GM12864 (cell line): ENCODE measurements around the gene TBC1D17.

Experiments used
- DNase-seq: peaks from one replicate; pipeline ENCODE4 v3.0.0-alpha.2; 2011; ENCODE audit warnings: low read depth
- H3K4me3 ChIP-seq: 2 replicates; pipeline ENCODE4 v1.5.1; 2011; ENCODE audit warnings: mild to moderate bottlenecking, low read depth, low read length, control low read depth
- TF ChIP-seq, protein P1 (sequence below): IDR thresholded peaks from 2 replicates; pipeline ENCODE4 v1.5.1; 2011; ENCODE audit warnings: low read depth, mild to moderate bottlenecking, moderate library complexity, low read length, control low read depth, inconsistent platforms; ENCODE audit errors: missing control alignments

The TBC1D17 gene

DNA sequence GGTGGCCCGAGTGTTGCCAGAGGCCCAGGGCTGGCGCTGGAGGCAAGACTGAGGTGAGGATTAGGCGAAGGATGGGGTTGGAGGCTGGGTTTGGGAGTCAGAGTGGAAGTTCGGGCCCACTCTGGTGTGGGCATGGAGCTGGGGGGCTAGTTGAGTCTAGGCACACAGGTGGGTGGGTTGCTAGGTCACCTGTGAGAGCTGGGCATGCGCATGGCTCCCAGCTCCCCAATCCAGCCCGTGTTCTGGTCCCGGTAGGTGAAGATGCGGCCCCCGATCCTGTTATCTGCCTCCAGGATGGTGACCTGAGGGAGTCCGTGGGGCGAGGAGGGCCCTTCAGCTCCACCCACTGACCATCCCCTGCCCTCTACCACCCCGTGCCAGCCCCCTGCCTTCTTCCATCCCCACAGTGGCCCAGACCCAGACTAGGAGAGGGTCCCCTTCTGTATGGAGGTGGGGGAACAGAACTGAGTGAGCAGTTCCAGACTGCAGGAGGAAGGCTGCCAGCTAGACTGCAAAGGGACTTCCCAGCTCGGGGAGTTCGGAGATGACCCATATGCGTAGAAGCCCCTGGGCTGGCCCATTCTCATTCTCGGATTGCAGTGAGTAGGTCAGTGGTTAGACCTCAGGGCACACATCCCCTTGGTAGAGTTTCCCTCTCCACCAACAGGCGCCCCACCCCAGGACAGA, 17.5 kb downstream of the TBC1D17 start:
- TF ChIP-seq, protein P1, sequence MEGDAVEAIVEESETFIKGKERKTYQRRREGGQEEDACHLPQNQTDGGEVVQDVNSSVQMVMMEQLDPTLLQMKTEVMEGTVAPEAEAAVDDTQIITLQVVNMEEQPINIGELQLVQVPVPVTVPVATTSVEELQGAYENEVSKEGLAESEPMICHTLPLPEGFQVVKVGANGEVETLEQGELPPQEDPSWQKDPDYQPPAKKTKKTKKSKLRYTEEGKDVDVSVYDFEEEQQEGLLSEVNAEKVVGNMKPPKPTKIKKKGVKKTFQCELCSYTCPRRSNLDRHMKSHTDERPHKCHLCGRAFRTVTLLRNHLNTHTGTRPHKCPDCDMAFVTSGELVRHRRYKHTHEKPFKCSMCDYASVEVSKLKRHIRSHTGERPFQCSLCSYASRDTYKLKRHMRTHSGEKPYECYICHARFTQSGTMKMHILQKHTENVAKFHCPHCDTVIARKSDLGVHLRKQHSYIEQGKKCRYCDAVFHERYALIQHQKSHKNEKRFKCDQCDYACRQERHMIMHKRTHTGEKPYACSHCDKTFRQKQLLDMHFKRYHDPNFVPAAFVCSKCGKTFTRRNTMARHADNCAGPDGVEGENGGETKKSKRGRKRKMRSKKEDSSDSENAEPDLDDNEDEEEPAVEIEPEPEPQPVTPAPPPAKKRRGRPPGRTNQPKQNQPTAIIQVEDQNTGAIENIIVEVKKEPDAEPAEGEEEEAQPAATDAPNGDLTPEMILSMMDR: no peak

DNA sequence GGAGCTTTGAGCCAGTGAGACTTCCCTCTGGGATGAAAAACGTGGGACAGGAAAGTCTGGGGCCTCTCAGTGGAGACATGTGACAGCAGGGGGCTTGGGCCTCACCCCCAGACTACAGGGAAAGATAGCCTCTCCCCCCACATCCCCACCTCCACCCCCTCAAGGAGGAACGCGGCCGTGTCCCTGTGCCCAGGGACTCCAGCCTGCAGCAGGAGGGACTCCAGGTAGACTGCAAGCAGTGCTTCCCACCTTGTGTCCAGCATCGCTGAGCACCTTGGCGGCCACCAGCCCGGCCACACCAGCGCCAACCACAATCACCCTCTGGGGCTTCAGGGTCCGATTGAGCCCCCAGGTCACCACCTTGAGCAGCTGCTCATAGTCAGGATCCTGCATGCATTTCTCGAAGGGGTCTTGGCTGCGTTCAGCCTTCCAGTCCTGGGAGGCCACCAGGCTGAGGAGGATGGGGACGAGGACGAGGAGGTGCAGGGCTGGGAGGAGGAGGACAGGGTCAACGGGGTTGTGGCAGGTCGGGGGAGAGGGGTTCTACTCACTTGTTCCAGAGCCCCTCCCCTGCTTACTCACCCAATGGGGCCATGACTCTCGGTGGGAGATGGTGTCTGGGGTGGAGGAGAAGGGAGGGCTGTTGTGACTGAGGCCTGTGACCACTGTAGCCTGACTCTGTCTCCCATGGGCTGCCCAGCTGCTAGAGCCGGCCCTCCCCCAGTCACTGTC, 18.2 kb downstream of the TBC1D17 start:
- TF ChIP-seq, protein P1: no peak
- DNase-seq: no peak
- peak overlapping the region; percentile 59 for H3K4me3 ChIP-seq

More for the DNA sequence above, 17.5 kb downstream of the TBC1D17 start:
- no peak for DNase-seq
- peak overlapping the region; percentile 59 for H3K4me3 ChIP-seq

DNA sequence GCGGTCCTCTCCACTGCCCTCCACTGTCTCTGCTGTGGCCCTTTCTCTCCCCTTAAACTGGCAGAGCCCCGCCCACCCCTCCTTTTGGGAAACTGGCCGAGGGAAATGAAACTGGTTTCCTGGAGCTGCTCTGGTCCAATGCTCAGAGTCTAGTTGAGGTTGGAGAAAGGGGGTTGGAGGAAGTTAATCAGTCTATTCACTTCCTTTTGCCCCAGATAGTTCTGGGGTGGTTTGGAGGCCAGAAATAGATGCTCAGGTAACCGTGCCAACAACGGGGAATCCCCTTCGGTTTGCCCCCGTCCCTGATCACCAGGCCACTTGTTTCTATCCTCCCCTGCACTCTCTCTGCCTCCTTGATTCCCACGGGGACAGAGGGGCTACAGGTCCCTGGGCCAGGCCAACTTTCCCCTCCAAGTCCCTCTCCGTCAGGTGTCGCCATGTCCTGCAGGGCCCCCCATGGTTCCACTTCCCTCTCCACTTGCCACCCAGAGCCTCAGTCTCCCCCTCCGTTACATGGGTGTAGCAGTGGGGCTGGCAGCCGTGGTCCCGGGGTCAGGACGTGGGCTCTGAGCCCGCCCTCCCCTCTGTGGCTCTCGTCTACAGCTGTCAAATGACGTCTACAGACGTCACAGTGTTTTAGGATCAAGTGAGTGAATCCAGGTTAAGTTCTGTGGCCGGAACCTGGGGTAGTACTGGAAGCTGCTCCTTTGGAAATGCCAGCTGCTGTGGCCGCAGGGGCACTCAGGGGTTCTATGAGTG, 19.5 kb downstream of the TBC1D17 start, which contains the start of gene IL4I1:
IL4I1 (minus strand) TSS at position 25 of the 759 bp plus-strand sequence. CDS start 727 bp downstream, outside the sequence.
- H3K4me3 ChIP-seq: peak within 1 kb of the TSS; percentile 59
- DNase-seq: peak; percentile 84
- TF ChIP-seq, protein P1: no peak

DNA sequence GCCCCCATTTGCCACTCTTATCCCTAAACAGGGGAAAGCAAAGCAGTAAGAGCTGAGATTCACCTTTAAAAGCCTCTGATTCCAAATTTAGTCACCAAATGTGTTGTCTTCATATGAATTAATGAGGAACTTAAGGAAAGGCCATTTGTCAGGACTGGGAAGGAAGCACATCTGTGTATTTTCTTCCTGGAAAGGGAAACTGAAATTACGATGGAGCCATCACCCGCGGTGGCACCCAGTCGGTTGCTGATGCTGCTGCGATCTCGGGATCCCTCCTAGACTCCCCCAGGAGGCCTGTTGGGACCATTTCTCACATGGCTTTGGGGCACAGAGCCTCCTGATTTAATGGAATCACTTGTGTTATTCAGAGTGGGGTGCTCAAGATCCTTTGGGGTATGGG, 26.6 kb downstream of the TBC1D17 start:
- TF ChIP-seq, protein P1: no peak
- DNase-seq: no peak
- peak overlapping the region; percentile 35 for H3K4me3 ChIP-seq

DNA sequence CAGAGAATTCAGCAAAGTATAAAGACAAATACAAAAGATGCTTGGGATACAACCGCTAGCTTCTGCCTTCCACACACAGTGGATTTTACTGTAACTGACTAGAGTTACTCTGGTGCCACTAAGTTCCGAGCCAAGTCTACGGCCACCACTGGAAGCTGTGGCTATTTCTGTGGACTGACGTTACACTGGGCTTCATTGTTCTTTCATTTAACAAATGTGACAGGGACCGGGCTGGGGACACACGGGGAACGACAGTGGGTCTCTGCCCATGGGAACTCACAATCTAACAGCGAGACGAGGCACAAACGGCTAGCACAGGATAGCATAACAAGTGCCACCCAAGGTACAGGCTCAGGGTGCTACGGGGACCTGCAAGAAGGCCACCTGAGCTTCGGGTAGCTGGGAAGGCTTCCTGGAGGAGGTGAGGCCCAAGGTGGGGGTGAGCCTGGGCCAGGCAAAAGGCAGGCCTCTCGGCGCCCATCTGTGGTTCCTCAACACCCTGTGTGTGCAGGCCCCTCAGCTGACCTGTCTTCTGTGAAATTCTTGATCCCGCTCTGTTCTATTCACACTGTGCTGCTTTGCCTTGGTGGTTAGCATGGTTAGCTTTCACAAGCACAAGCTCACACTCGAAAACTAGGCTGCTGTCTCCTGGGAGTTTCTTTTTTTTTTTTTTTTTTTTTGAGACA, 29.5 kb downstream of the TBC1D17 start:
- DNase-seq: no peak
- TF ChIP-seq, protein P1: no peak
- peak overlapping the region; percentile 3 for H3K4me3 ChIP-seq

DNA sequence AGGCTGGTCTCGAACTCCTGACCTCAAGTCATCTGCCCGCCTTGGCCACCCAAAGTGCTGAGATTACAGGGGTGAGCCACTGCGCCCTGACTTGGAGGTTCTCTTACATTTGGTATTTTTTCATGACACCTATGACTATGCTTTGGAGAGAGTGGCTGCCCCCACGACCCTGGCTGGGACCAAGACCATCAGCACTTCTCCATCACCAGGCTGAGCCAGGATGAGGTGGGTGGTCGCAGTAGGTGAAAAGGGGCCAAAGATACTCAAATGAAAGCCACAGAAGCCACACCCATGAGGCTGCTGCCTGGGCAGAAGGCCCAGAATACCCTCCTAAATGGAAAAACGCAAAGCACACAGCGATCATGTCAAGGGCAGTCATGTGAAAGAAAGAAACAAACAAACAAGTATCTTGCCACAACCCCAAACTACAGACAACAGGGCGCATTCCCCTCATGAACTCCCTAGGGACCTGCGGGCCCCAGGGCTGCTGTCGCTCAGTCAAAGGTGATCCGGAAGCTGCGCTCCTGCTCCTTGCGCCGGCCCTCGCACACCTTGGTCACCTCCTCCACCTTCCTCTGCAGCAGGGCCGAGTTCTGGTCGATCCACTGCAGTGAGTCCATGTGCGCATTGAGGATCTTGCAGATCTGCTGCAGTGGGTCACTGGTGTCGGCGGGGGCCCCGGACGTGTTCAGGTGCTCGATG, 30.4 kb downstream of the TBC1D17 start:
- TF ChIP-seq, protein P1: no peak
- DNase-seq: no peak
- H3K4me3 ChIP-seq: no peak overlapping the region
